HepG2 (cell line): ENCODE data around the gene PNMA8B. TPM values are rescaled to one million over a fixed set of nuclear protein-coding genes. Genes with fewer than 3 reads are reported as not detected.

ENCODE experiments used
- ATAC-seq: fragments of 200-7000 bp; cut with Tn5 transposase; 3 replicates; pipeline ENCODE4 v1.9.1; 2020; ENCODE audit warnings: mild to moderate bottlenecking, moderate library complexity
- BruUV-seq: library from RNA; stranded (reverse); fragments of 400-500 nt; replicated peaks from 2 replicates; lab custom pipeline; 2021; lab: Mats Ljungman, UMichigan
- CTCF ChIA-PET: fragments of 300-600 bp; formaldehyde crosslinking; extraction: SDS; loops from one replicate; lab custom pipeline; 2021; ENCODE audit warnings: low total read pairs, inconsistent platforms, low intra/inter-chr PET ratio; lab: Yijun Ruan, JAX
- POLR2A ChIA-PET: fragments of 350-600 bp; sonication (Branson Sonifier 250); formaldehyde crosslinking; loops from one replicate; lab custom pipeline; 2020; ENCODE audit warnings: antibody characterized with exemption, inconsistent platforms; lab: Yijun Ruan, JAX
- DNase-seq: peaks from one replicate; pipeline ENCODE4 v3.0.0-alpha.2; 2015; ENCODE audit warnings: low spot score
- FAIRE-seq: peaks from 3 replicates; lab custom pipeline; 2011; peaks lifted over from hg19 to GRCh38; lab: Jason Lieb, UNC
- H2AFZ ChIP-seq: one replicate; pipeline ENCODE4 v1.6.1; 2011; ENCODE audit warnings: low read length, inconsistent platforms
- H3K27ac ChIP-seq: fragments of 300-600 bp; 3 replicates; pipeline ENCODE4 v1.8.0; 2011; ENCODE audit warnings: mixed run types, mild to moderate bottlenecking, mixed read lengths, low read length, inconsistent platforms; ENCODE audit not compliant: insufficient read depth; ENCODE audit errors: extremely low read length
- H3K27me3 ChIP-seq, 2 experiments: fragments of 200-600 bp in 1 of 2; 2 replicates in 1 of 2; 3 replicates in 1 of 2; pipeline versions ENCODE4 v1.6.0 to v1.8.0; 2011; ENCODE audit warnings: low read length in 2 of 2, mild to moderate bottlenecking in 2 of 2, moderate library complexity in 2 of 2, inconsistent platforms in 1 of 2; ENCODE audit not compliant: insufficient read depth in 2 of 2, control insufficient read depth in 1 of 2
- H3K36me3 ChIP-seq, 2 experiments: fragments of 200-600 bp in 1 of 2; replicated peaks in 1 of 2; 2 replicates in 1 of 2; 3 replicates in 1 of 2; pipeline versions ENCODE4 v1.5.1 to v1.8.0; 2011; ENCODE audit warnings: low read length in 2 of 2, inconsistent platforms in 1 of 2; ENCODE audit not compliant: insufficient read depth in 2 of 2, control insufficient read depth in 1 of 2
- H3K4me1 ChIP-seq: 2 replicates; pipeline ENCODE4 v1.5.1; 2012; ENCODE audit warnings: low read length, inconsistent platforms; ENCODE audit not compliant: insufficient read depth
- H3K4me2 ChIP-seq: 2 replicates; pipeline ENCODE4 v1.6.0; 2011; ENCODE audit warnings: low read depth, low read length, inconsistent platforms
- H3K4me3 ChIP-seq, 3 experiments: fragments of 200-600 bp in 1 of 3; sonication (generic), shearing (Covaris generic) in 1 of 3; replicated peaks in 1 of 3; 2 replicates each; pipeline ENCODE4 v1.5.1; 2011 to 2016; ENCODE audit warnings: low read length in 3 of 3, inconsistent platforms in 2 of 3, low read depth in 2 of 3, mild to moderate bottlenecking in 2 of 3, control low read depth in 1 of 3, mixed read lengths in 1 of 3; ENCODE audit not compliant: insufficient read depth in 1 of 3
- H3K79me2 ChIP-seq: one replicate; pipeline ENCODE4 v1.6.1; 2011; ENCODE audit warnings: low read length, inconsistent platforms; ENCODE audit not compliant: insufficient read depth
- H3K9ac ChIP-seq: 2 replicates; pipeline ENCODE4 v1.6.0; 2011; ENCODE audit warnings: mild to moderate bottlenecking, low read depth, low read length, inconsistent platforms; ENCODE audit not compliant: insufficient read depth
- H3K9me3 ChIP-seq: 2 replicates; pipeline ENCODE4 v1.5.1; 2012; ENCODE audit warnings: mild to moderate bottlenecking, low read length
- H4K20me1 ChIP-seq: 2 replicates; pipeline ENCODE4 v1.6.0; 2011; ENCODE audit warnings: inconsistent platforms, mild to moderate bottlenecking, low read length, moderate library complexity; ENCODE audit not compliant: insufficient read depth
- ARNT ChIP-seq: fragments of 450-650 bp; IDR thresholded peaks from 2 replicates; pipeline ENCODE4 v1.6.1; 2017
- DNMT1 ChIP-seq: sonication (generic); formaldehyde crosslinking; IDR thresholded peaks from 2 replicates; pipeline ENCODE4 v1.5.1; 2020; ENCODE audit warnings: mild to moderate bottlenecking, missing genetic modification reagents
- GTF3A ChIP-seq: sonication (generic); formaldehyde crosslinking; conservative IDR thresholded peaks from 2 replicates; pipeline ENCODE4 v1.4.0; 2020; ENCODE audit warnings: mild to moderate bottlenecking, missing genetic modification reagents
- PCBP2 ChIP-seq: fragments of 200-400 bp; formaldehyde crosslinking; optimal IDR thresholded peaks from 2 replicates; pipeline ENCODE3; 2018; ENCODE audit warnings: low read length, low read depth; ENCODE audit not compliant: poor library complexity, severe bottlenecking
- SAP130 ChIP-seq: IDR thresholded peaks from 2 replicates; pipeline ENCODE4 v1.6.1; 2016; ENCODE audit warnings: low read depth
- ZBTB46 ChIP-seq: sonication (generic); formaldehyde crosslinking; IDR thresholded peaks from 2 replicates; pipeline ENCODE4 v1.4.0; 2020; ENCODE audit warnings: mild to moderate bottlenecking, missing genetic modification reagents, borderline replicate concordance
- ZNF776 ChIP-seq: sonication (generic); formaldehyde crosslinking; IDR thresholded peaks from 2 replicates; pipeline ENCODE4 v1.4.0; 2020; ENCODE audit warnings: mild to moderate bottlenecking, missing genetic modification reagents
- WGBS: methylation state at CpG from one replicate; pipeline ENCODE4 v1.1.6; 2017; ENCODE audit warnings: low lambda C conversion rate; 5-methylcytosine and 5-hydroxymethylcytosine counted together
- in situ Hi-C: cut with HindIII; loops from 2 replicates; pipeline ENCODE4 v1.10.0; 2017; ENCODE audit warnings: low pct_unique_long_range_greater_than_20kb; ENCODE audit not compliant: extremely low pct_ligation_motif_present
- intact Hi-C: fragments of 100-400 bp; cut with micrococcal nuclease; formaldehyde crosslinking; loops from one replicate; pipeline ENCODE4 v1.10.0; 2022; ENCODE audit not compliant: unreplicated experiment
- polyA plus RNA-seq, 8 experiments: library from polyadenylated mRNA; depleted of rRNA in 3 of 8; stranded (reverse) in 7 of 8; unstranded in 1 of 8; fragments of >200 nt; fragmentation: Illumina TruSeq in 4 of 8; extraction: Trizol in 4 of 8; gene quantifications; 2 replicates each; pipeline versions ENCODE4 v1.2.1 to v1.2.3, GENCODE V29; 2011 to 2016; ENCODE audit warnings: low read depth in 4 of 8, missing spikeins in 1 of 8, mixed read lengths in 1 of 8; ENCODE audit not compliant: insufficient read depth in 1 of 8
- total RNA-seq, 5 experiments: library from RNA; depleted of rRNA; stranded (reverse); fragments of >200 nt; fragmentation: Illumina TruSeq; extraction: Trizol; gene quantifications; 2 replicates each; pipeline ENCODE4 v1.2.3, GENCODE V29; 2016; ENCODE audit warnings: low read depth in 1 of 5
- TF ChIP-seq, protein P1 (sequence below): sonication (generic); formaldehyde crosslinking; IDR thresholded peaks from 2 replicates; pipeline ENCODE4 v1.4.0; 2020; ENCODE audit warnings: missing genetic modification reagents, borderline replicate concordance
- TF ChIP-seq, protein P2 (sequence below): sonication (generic); formaldehyde crosslinking; IDR thresholded peaks from 2 replicates; pipeline ENCODE4 v1.4.0; 2020; ENCODE audit warnings: mild to moderate bottlenecking, missing genetic modification reagents
- TF ChIP-seq, protein P3 (sequence below): sonication (generic); formaldehyde crosslinking; IDR thresholded peaks from 2 replicates; pipeline ENCODE4 v1.5.0; 2020; ENCODE audit warnings: mild to moderate bottlenecking, missing genetic modification reagents, borderline replicate concordance

The PNMA8B gene
- total and polyA plus RNA-seq, 2 of the 13 experiments (the other 11 are each of a cell fraction or from before 2014, with no cell fraction given) = not detected

DNA sequence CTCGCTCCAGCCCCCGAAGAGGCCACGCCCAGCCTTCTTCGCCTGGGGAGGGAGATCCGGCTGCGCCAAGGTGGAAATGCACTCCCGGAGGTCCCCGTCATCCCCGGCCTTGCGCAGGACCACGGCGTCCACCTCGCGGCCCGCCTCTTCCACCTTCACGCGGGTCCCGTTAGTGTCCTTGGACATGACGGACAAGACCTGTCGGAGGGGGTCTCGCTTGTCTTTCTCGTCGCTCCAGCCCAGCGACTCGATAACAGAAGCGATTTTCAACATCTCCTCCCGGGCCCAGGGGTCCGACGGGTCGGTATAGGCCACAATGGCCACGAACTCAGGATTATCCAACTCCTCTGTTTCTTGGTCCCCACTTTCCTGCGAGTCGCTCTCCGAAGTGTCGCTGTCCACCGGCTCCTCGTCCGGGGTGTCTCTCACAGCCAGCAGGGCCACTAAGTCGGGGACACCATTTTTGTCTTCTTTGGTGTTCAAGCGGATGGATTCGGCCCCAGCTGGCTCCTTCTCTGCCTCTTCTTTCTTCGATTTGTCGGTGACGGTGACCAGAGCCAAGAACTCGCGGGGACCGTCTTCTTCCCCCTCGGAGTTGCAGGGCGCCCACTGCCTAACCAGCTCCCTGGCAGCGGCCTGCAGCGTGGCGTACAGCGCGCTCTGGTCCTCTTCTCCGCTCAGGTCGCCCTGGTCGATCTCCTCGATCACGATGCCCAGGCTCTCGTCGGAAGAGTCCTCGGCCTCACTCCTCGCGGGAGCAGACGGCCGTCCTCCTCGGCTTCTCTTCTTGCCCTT, 1.3 kb downstream of the PNMA8B start:
- Histone ChIP-seq H3K4me1 (no peaks in the 10 kb centered on the region), H3K9me3 (no peaks in the 10 kb centered on the region), H3K79me2 (no peaks in the 10 kb centered on the region), H3K27ac (no peak overlapping the region), H2AFZ (no peak overlapping the region), H3K36me3 (no peaks in the 10 kb centered on the region), H3K4me2 (no peak overlapping the region), H3K4me3 (no peak overlapping the region), H3K9ac (no peak overlapping the region), H4K20me1 (no peaks in the 10 kb centered on the region), H3K27me3 (peaks cover 5 to 25% of the 10 kb centered on the region in 2 experiments; a peak in 4 of 5 replicates)
- DNase-seq = no peak
- in situ Hi-C loops = no loop called here
- BruUV-seq = no TSS peak
- ATAC-seq = no peak
- CTCF ChIA-PET = no interaction called here
- WGBS = 75% methylated on average over 67 of the region's 67 CpGs
- intact Hi-C loops = no loop called here
- TF ChIP-seq, protein P1, sequence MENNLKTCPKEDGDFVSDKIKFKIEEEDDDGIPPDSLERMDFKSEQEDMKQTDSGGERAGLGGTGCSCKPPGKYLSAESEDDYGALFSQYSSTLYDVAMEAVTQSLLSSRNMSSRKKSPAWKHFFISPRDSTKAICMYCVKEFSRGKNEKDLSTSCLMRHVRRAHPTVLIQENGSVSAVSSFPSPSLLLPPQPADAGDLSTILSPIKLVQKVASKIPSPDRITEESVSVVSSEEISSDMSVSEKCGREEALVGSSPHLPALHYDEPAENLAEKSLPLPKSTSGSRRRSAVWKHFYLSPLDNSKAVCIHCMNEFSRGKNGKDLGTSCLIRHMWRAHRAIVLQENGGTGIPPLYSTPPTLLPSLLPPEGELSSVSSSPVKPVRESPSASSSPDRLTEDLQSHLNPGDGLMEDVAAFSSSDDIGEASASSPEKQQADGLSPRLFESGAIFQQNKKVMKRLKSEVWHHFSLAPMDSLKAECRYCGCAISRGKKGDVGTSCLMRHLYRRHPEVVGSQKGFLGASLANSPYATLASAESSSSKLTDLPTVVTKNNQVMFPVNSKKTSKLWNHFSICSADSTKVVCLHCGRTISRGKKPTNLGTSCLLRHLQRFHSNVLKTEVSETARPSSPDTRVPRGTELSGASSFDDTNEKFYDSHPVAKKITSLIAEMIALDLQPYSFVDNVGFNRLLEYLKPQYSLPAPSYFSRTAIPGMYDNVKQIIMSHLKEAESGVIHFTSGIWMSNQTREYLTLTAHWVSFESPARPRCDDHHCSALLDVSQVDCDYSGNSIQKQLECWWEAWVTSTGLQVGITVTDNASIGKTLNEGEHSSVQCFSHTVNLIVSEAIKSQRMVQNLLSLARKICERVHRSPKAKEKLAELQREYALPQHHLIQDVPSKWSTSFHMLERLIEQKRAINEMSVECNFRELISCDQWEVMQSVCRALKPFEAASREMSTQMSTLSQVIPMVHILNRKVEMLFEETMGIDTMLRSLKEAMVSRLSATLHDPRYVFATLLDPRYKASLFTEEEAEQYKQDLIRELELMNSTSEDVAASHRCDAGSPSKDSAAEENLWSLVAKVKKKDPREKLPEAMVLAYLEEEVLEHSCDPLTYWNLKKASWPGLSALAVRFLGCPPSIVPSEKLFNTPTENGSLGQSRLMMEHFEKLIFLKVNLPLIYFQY (CRISPR knock-in tag) = no peak
- TF ChIP-seq ZBTB46 (CRISPR knock-in tag) = no peak
- no peak for TF ChIP-seq GTF3A (CRISPR knock-in tag)
- TF ChIP-seq, protein P2, sequence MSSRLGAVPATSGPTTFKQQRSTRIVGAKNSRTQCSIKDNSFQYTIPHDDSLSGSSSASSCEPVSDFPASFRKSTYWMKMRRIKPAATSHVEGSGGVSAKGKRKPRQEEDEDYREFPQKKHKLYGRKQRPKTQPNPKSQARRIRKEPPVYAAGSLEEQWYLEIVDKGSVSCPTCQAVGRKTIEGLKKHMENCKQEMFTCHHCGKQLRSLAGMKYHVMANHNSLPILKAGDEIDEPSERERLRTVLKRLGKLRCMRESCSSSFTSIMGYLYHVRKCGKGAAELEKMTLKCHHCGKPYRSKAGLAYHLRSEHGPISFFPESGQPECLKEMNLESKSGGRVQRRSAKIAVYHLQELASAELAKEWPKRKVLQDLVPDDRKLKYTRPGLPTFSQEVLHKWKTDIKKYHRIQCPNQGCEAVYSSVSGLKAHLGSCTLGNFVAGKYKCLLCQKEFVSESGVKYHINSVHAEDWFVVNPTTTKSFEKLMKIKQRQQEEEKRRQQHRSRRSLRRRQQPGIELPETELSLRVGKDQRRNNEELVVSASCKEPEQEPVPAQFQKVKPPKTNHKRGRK (CRISPR knock-in tag) = no peak
- no peak for TF ChIP-seq ZNF776
- no peak for TF ChIP-seq PCBP2
- no peak for TF ChIP-seq SAP130
- TF ChIP-seq ARNT = no peak
- no peak for TF ChIP-seq DNMT1
- TF ChIP-seq, protein P3, sequence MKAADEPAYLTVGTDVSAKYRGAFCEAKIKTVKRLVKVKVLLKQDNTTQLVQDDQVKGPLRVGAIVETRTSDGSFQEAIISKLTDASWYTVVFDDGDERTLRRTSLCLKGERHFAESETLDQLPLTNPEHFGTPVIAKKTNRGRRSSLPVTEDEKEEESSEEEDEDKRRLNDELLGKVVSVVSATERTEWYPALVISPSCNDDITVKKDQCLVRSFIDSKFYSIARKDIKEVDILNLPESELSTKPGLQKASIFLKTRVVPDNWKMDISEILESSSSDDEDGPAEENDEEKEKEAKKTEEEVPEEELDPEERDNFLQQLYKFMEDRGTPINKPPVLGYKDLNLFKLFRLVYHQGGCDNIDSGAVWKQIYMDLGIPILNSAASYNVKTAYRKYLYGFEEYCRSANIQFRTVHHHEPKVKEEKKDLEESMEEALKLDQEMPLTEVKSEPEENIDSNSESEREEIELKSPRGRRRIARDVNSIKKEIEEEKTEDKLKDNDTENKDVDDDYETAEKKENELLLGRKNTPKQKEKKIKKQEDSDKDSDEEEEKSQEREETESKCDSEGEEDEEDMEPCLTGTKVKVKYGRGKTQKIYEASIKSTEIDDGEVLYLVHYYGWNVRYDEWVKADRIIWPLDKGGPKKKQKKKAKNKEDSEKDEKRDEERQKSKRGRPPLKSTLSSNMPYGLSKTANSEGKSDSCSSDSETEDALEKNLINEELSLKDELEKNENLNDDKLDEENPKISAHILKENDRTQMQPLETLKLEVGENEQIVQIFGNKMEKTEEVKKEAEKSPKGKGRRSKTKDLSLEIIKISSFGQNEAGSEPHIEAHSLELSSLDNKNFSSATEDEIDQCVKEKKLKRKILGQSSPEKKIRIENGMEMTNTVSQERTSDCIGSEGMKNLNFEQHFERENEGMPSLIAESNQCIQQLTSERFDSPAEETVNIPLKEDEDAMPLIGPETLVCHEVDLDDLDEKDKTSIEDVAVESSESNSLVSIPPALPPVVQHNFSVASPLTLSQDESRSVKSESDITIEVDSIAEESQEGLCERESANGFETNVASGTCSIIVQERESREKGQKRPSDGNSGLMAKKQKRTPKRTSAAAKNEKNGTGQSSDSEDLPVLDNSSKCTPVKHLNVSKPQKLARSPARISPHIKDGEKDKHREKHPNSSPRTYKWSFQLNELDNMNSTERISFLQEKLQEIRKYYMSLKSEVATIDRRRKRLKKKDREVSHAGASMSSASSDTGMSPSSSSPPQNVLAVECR (CRISPR knock-in tag) = no peak
- FAIRE-seq = no peak
- POLR2A ChIA-PET = no interaction called here
